Thymus (tissue), 11 donors: ENCODE data around the gene NRN1L. TPM values are rescaled to one million over a fixed set of nuclear protein-coding genes. Genes with fewer than 3 reads are reported as not detected.

Experiments used
- DNase-seq, 9 donors: peaks; one replicate each; pipeline ENCODE4 v3.0.0-alpha.2; 2013; ENCODE audit warnings: low spot score in 9 of 9, low read depth in 6 of 9, missing footprints in 1 of 9
- H3K27ac ChIP-seq, 2 donors: one replicate each; pipeline ENCODE4 v1.5.1; 2013; ENCODE audit warnings: control low read depth in 1 of 2, low read depth in 1 of 2, low read length in 1 of 2, mild to moderate bottlenecking in 1 of 2, moderate library complexity in 1 of 2
- H3K27me3 ChIP-seq, 2 donors: one replicate each; pipeline ENCODE4 v1.5.1; 2013; ENCODE audit warnings: low read length in 1 of 2; ENCODE audit not compliant: control insufficient read depth in 2 of 2, insufficient read depth in 1 of 2
- H3K36me3 ChIP-seq, 2 donors: one replicate each; pipeline ENCODE4 v1.5.1; 2013; ENCODE audit warnings: low read length in 1 of 2, mild to moderate bottlenecking in 1 of 2, moderate library complexity in 1 of 2; ENCODE audit not compliant: control insufficient read depth in 2 of 2, insufficient read depth in 2 of 2
- H3K4me1 ChIP-seq, 2 donors: one replicate each; pipeline ENCODE4 v1.5.1; 2013; ENCODE audit warnings: low read length in 2 of 2; ENCODE audit not compliant: control insufficient read depth in 2 of 2, insufficient read depth in 2 of 2
- H3K4me3 ChIP-seq, 2 donors: one replicate each; pipeline ENCODE4 v1.5.1; 2013; ENCODE audit warnings: low read length in 2 of 2, control low read depth in 1 of 2, mild to moderate bottlenecking in 1 of 2
- H3K9me3 ChIP-seq, 2 donors: one replicate each; pipeline ENCODE4 v1.5.1; 2013; ENCODE audit warnings: low read length in 1 of 2, mild to moderate bottlenecking in 1 of 2; ENCODE audit not compliant: control insufficient read depth in 2 of 2, insufficient read depth in 1 of 2
- WGBS: extraction: QIAGEN DNeasy Blood & Tissue Kit; methylation state at CpG from one replicate; pipeline ENCODE4 v1.1.7; 2013; 5-methylcytosine and 5-hydroxymethylcytosine counted together
- polyA plus RNA-seq: library from polyadenylated mRNA; stranded (reverse); fragments of 200-250 nt; gene quantifications from one replicate; pipeline ENCODE4 v1.2.3, GENCODE V29; 2013
- total RNA-seq: library from RNA; stranded (reverse); fragments of 120-200 nt; gene quantifications from one replicate; pipeline ENCODE4 v1.2.4, GENCODE V29; 2013
- donor health status: healthy.

The NRN1L gene
- total and polyA plus RNA-seq, 2 donors: 0.28 to 5.6 TPM

DNA sequence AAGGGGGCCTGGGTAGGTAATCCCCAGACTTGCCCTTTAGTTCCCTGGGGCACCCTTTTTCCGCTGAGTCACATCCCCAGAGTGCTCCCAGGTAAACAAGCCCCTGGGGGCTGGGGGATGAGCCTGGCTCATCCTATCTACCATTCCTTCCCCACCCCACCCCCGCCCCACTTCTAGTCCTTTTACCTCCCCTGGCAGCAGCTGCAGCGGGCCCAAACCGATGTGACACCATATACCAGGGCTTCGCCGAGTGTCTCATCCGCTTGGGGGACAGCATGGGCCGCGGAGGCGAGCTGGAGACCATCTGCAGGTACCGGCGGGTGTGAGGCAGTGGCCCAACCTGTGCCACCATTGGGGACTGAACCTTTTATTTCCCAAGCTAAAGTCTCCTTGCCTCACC, 860 bp downstream of the NRN1L start:
- Histone ChIP-seq H3K4me1 (no peaks in the 10 kb centered on the region), H3K9me3 (no peaks in the 10 kb centered on the region), H3K36me3 (peaks cover 62 to 64% of the 10 kb centered on the region in 2 donors), H3K27ac (no peak overlapping the region), H3K4me3 (no peak overlapping the region), H3K27me3 (no peaks in the 10 kb centered on the region)
- no peak for DNase-seq
- 97% methylated on average over 12 of the region's 12 CpGs for WGBS

DNA sequence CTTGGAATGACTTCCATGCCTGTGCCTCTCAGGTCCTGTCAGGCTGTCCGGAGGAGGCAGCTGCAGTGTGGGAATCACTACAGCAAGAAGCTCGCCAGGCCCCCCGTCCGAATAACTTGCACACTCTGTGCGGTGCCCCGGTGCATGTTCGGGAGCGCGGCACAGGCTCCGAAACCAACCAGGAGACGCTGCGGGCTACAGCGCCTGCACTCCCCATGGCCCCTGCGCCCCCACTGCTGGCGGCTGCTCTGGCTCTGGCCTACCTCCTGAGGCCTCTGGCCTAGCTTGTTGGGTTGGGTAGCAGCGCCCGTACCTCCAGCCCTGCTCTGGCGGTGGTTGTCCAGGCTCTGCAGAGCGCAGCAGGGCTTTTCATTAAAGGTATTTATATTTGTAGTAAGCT, 1.3 kb downstream of the NRN1L start:
- DNase-seq: no peak
- WGBS: 99% methylated on average over 19 of the region's 19 CpGs
- H3K36me3 ChIP-seq: peaks cover 58 to 59% of the 10 kb centered on the region in 2 donors
- H3K9me3 ChIP-seq: no peaks in the 10 kb centered on the region
- H3K4me3 ChIP-seq: no peak overlapping the region
- H3K27me3 ChIP-seq: no peaks in the 10 kb centered on the region
- H3K4me1 ChIP-seq: no peaks in the 10 kb centered on the region
- no peak overlapping the region for H3K27ac ChIP-seq

DNA sequence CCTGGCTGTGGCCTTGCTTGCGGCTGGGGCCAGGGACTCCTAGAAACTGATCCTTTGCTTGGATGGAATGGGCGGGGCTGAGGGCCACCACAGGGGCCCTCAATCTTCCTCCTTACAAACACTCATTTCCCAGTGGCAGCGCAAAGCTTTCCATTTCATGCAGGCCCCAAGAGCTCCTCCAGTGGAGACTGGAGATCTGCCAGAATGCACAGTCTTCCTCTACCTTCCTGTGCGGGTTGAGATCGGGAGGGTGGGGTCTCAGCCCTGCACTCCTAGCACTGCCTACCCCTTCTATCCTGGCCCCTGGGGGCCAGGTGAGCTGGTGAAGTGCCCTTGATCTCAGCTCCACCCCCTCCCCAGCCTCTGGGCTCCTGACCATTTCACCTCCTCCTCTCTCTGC, 1.7 kb downstream of the NRN1L start:
- WGBS: 97% methylated on average over 5 of the region's 5 CpGs
- H3K4me1 ChIP-seq: no peaks in the 10 kb centered on the region
- H3K4me3 ChIP-seq: no peak overlapping the region
- no peak for DNase-seq
- H3K36me3 ChIP-seq: peaks cover 54 to 55% of the 10 kb centered on the region in 2 donors
- no peaks in the 10 kb centered on the region for H3K9me3 ChIP-seq
- no peaks in the 10 kb centered on the region for H3K27me3 ChIP-seq
- H3K27ac ChIP-seq: peak overlapping the region in 1 of 2 donors; percentile 8

DNA sequence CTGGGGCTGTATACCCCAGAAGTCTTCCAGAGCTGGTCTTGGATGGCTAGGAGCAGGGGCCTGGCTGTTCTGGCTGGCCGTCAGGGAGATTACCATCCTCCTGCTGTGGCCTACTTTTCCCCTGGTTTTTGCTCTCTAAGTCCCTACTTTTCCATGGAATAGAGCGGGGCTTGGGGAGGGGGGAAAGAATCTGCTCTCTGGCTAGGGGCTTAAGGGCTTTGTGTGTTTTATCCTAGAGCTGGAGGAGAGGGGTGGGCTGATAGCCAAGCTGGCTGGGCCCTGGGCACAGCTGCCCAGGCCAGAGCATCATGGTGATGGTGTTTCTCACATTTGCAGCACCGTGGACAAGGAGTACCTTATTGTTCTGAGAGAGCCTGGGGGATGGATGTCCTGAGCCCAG, 3.6 kb downstream of the NRN1L start:
- Histone ChIP-seq H3K36me3 (peaks cover 35 to 36% of the 10 kb centered on the region in 2 donors), H3K27ac (no peak overlapping the region), H3K4me3 (no peak overlapping the region), H3K27me3 (no peaks in the 10 kb centered on the region), H3K9me3 (no peaks in the 10 kb centered on the region), H3K4me1 (no peaks in the 10 kb centered on the region)
- WGBS: 96% methylated on average over 3 of the region's 3 CpGs
- DNase-seq: no peak

DNA sequence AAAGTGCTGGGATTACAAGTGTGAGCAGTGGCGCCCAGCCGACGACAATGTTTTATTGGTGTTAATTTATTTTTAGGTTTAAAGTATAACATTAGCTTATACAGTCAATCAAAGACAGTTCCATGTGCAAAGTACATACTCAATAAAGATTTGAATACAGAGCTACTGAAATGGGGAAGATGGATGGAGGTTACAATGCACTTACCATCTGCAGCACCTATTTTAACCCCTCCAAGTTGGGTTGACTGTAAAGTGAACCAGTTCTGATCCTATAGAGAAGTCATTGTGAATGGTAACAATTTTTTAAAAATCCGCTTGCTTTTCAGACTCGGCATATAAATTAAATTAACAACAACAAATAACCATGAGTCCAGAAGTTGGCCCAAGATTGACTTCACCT, 7.7 kb downstream of the NRN1L start:
- DNase-seq: no peak
- peaks cover 2 to 5% of the 10 kb centered on the region in 2 donors for H3K36me3 ChIP-seq
- no peaks in the 10 kb centered on the region for H3K27me3 ChIP-seq
- 87% methylated on average over 5 of the region's 5 CpGs for WGBS
- peak overlapping the region; percentile 89 to 100 for H3K4me3 ChIP-seq
- no peaks in the 10 kb centered on the region for H3K9me3 ChIP-seq
- H3K27ac ChIP-seq: no peak overlapping the region
- H3K4me1 ChIP-seq: peaks cover 11 to 13% of the 10 kb centered on the region in 2 donors

DNA sequence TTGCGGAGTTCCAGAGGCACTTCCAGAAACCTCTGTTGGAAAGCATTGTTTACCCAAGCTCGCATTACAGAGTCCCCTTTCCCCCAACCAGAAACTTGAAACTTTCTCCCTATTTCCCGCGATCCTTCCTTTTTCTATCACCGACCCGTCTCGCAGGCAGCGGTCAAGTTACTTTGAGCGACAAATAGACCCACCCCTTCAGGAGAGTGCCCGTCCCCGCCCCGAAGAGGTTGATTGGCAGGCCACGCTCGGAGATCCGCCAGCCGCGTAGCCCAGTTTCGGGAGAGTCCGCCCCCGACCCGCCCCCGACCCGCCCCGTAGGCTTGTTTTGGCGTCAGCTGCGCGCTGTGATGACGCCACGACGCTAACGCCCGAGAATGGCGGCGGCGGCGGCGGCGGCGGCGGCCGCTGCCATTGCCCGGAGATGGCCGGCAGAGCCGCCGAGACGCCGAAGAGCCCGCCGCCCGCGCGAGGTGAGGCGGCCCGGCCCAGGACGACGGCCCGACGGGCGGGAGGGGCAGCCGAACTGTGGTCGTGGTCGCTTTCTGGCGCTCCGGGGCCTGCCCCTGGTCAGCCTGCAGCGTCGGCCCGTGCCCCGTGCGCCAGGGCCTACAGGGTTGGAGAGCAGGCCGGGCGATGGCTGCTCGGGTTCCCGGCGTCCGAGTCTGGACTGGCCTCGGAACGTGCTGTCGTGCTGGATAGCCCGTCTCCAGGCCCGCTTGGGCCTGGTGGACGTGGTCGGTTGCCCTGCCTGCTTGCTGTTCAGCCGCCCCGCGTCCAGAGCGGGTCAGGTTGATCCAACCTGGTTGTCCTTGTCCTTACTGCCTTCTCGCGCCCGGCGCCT, 8.4 kb downstream of the NRN1L start, which contains the start of gene PSKH1:
TSS of gene PSKH1 (plus strand) at position 356 of the 844 bp plus-strand sequence. CDS start 15,496 bp downstream, outside the sequence.
- peak within 1 kb of the TSS; percentile 59 to 91 for H3K27ac ChIP-seq
- WGBS: under 1% methylated on average over 90 of the region's 90 CpGs
- peaks cover 11 to 13% of the 10 kb centered on the region in 2 donors for H3K4me1 ChIP-seq
- no peaks in the 10 kb centered on the region for H3K9me3 ChIP-seq
- peaks cover 2 to 5% of the 10 kb centered on the region in 2 donors for H3K36me3 ChIP-seq
- no peaks in the 10 kb centered on the region for H3K27me3 ChIP-seq
- peak; percentile 71 to 95 (median 89) for DNase-seq
- H3K4me3 ChIP-seq: peak within 1 kb of the TSS; percentile 89 to 100

DNA sequence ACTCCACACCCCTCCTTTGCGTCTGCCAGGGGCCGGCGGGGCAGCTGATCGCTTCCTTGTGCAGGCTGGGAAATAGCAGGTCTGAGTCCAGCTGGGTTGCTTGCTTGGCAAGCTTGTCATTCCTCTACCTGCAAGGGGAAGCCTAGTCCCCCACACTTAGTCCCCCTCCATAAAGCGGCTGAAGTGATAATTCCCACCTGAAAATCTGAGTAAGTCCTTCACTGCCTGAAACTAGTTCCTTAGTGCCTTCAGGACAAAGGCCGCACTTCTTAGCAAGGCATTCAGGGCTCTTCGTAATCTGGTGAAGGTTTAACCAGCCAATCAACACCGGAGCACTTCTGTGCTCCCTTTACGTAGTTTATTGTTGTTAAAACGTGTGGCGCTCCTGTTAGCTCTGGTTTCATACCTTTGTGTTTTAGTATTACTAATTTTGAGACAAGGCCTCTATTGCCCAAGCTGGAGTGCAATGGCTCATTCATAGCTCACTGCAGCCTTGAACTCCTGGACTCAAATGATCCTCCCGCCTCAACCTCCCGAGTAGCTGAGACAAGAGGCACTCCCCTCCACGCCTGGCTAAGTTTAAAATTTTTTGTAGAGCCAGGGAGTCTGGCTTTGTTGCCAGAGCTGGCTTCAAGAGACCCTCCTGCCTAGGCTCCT, 9.2 kb downstream of the NRN1L start:
- Histone ChIP-seq H3K27me3 (no peaks in the 10 kb centered on the region), H3K4me1 (peaks cover 11 to 13% of the 10 kb centered on the region in 2 donors)
- no peak for DNase-seq

DNA sequence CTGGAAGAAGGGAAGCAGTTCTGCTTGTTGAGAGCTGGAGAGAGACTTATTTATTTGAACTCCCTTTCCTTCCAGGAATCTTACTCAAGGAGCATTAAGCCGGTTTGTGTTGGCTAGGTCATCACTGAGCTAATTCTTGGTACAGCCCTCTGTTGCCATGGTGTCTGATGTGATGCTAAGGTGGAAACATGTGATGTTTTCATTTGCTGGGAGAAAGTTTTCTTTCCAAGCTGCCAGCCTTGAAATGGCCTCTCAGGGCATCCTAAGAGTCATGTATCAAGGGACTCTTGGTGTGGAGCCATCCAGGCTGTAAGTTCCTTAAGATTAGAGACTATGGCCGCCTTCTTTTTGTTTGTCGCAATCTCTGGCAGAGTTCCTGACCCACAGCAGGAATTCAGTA, 12.5 kb downstream of the NRN1L start:
- 95% methylated on average over 3 of the region's 3 CpGs for WGBS
- peak overlapping the region in 1 of 2 donors; percentile 15 for H3K27ac ChIP-seq
- H3K4me1 ChIP-seq: peaks cover 11 to 13% of the 10 kb centered on the region in 2 donors
- no peak for DNase-seq
- no peak overlapping the region for H3K4me3 ChIP-seq
- H3K27me3 ChIP-seq: no peaks in the 10 kb centered on the region
- H3K36me3 ChIP-seq: peaks cover 6 to 13% of the 10 kb centered on the region in 2 donors
- no peaks in the 10 kb centered on the region for H3K9me3 ChIP-seq

More for the DNA sequence above, 9.2 kb downstream of the NRN1L start:
- peak overlapping the region; percentile 89 to 100 for H3K4me3 ChIP-seq
- no peaks in the 10 kb centered on the region for H3K9me3 ChIP-seq
- WGBS: 45% methylated on average over 14 of the region's 14 CpGs
- H3K36me3 ChIP-seq: peaks cover 2 to 5% of the 10 kb centered on the region in 2 donors
- H3K27ac ChIP-seq: peak overlapping the region; percentile 59 to 91

DNA sequence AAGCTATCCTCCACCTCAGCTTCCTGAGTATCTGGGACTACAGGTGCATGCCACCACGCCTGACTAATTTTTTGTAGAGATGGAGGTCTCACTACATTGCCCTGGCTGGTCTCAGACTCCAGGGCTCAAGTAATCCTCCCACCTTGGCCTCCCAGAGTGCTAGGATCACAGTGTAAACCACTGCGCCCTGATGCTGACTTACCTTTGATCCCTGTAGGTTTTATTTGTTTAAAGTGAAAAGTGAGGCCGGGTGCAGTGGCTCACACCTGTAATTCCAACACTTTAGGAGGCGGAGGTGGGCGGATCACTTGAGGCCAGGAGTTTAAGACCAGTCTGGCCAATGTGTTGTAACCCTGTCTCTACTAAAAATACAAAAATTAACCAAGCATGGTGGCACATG, 17.0 kb downstream of the NRN1L start:
- no peaks in the 10 kb centered on the region for H3K9me3 ChIP-seq
- H3K36me3 ChIP-seq: peaks cover 11 to 30% of the 10 kb centered on the region in 2 donors
- WGBS: 98% methylated on average over 5 of the region's 5 CpGs
- H3K4me1 ChIP-seq: no peaks in the 10 kb centered on the region
- H3K4me3 ChIP-seq: no peak overlapping the region
- no peak for DNase-seq
- no peak overlapping the region for H3K27ac ChIP-seq
- no peaks in the 10 kb centered on the region for H3K27me3 ChIP-seq
